Prostate gland (tissue), 2 donors: ENCODE results near the gene MSRB2. TPM values are rescaled to one million over a fixed set of nuclear protein-coding genes. Genes with fewer than 3 reads are reported as not detected.

ENCODE experiments used
- DNase-seq: peaks from one replicate; pipeline ENCODE4 v3.0.0-alpha.2; 2019; ENCODE audit warnings: low spot score
- H3K27ac ChIP-seq, 2 donors: fragments of 200-600 bp; sonication (generic); 2 replicates each; pipeline ENCODE4 v1.5.1; 2017 to 2019
- H3K27me3 ChIP-seq: fragments of 200-600 bp; sonication (generic); replicated peaks from 2 replicates; pipeline ENCODE4 v1.5.1; 2019; ENCODE audit not compliant: insufficient read depth
- H3K36me3 ChIP-seq, 2 donors: fragments of 200-600 bp; sonication (generic); 1 replicate in 1 of 2; 2 replicates in 1 of 2; pipeline versions ENCODE4 v1.5.1 to v1.8.1; 2017 to 2019
- H3K4me1 ChIP-seq: fragments of 200-600 bp; sonication (generic); replicated peaks from 2 replicates; pipeline ENCODE4 v1.5.1; 2019
- H3K4me3 ChIP-seq, 2 donors: fragments of 200-600 bp; sonication (generic); 2 replicates each; pipeline ENCODE4 v1.5.1; 2017 to 2019
- H3K9me3 ChIP-seq: fragments of 200-600 bp; sonication (generic); 2 replicates; pipeline ENCODE4 v1.5.1; 2017
- POLR2A ChIP-seq: fragments of 450-650 bp; IDR thresholded peaks from one replicate; pipeline ENCODE4 v1.6.1; 2016; ENCODE audit warnings: antibody characterized with exemption, mild to moderate bottlenecking
- POLR2AphosphoS5 ChIP-seq: sonication (generic); formaldehyde crosslinking; IDR thresholded peaks from one replicate; pipeline ENCODE4 v1.6.1; 2017; ENCODE audit warnings: antibody characterized with exemption
- WGBS: methylation state at CpG from one replicate; pipeline ENCODE4 v1.1.5; 2018; 5-methylcytosine and 5-hydroxymethylcytosine counted together
- intact Hi-C: fragments of 100-400 bp; cut with DNase I; formaldehyde crosslinking; loops from one replicate; pipeline ENCODE4 v1.14.2; 2022
- total RNA-seq, 2 donors: library from RNA; depleted of rRNA; stranded (reverse); fragments of >200 nt; gene quantifications; one replicate each; pipeline ENCODE4 v1.1.0, GENCODE V29; 2016
- TF ChIP-seq, protein P1 (sequence below), 4 experiments: fragments of 200-600 bp in 2 of 4; fragments of 450-650 bp in 2 of 4; sonication (generic) in 2 of 4; IDR thresholded peaks; 1 replicate in 3 of 4; 2 replicates in 1 of 4; pipeline ENCODE4 v1.5.1; 2016 to 2019; ENCODE audit warnings: antibody characterized with exemption in 4 of 4, mild to moderate bottlenecking in 2 of 4, moderate library complexity in 2 of 4

MSRB2 gene
- total RNA-seq, 2 donors from 2014 or later, result 21.2 to 24.5 TPM

DNA sequence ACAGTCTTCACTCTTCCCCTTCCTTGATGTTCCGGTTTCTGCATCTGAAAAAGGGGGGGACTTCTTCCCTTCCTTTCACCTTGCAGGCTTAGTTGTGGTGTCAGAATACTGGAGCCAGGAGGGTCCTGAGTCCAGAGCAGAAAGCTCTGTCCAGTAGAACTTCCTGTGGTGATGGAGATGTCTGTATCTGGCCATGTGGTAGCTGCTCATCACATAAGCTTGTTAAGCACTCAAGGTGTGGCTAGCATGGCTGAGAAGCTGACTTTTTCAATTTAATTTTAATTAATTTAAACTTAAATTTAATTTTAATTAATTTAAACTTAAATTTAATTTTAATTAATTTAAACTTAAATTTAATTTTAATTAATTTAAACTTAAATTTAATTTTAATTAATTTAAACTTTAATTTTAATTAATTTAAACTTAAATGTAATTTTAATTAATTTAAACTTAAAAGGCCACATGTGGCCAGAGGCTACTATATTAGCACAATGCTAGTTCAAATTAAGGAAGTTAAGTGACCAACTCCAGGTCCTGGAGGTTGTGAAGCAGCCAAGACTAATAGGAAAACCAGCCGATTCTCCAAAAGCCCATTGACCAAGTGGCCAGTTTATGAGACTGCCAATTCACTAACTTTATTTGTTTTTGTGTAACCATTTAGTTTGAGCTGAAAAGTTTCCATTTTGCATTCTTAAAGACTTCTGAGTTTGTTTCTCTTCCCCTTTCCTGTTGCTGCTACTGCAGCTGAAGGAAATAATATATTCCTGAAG is 16.3 kb downstream of the MSRB2 start:
- Histone ChIP-seq H3K27ac (no peak overlapping the region), H3K9me3 (no peaks in the 10 kb centered on the region), H3K4me3 (no peak overlapping the region), H3K36me3 (no peaks in the 10 kb centered on the region), H3K4me1 (no peaks in the 10 kb centered on the region), H3K27me3 (no peaks in the 10 kb centered on the region)
- DNase-seq, result no peak
- intact Hi-C loops, result no loop called here
- 65% methylated on average over 2 of the region's 2 CpGs for WGBS
- TF ChIP-seq POLR2AphosphoS5 (no peak), POLR2A (no peak)
- TF ChIP-seq, protein P1, sequence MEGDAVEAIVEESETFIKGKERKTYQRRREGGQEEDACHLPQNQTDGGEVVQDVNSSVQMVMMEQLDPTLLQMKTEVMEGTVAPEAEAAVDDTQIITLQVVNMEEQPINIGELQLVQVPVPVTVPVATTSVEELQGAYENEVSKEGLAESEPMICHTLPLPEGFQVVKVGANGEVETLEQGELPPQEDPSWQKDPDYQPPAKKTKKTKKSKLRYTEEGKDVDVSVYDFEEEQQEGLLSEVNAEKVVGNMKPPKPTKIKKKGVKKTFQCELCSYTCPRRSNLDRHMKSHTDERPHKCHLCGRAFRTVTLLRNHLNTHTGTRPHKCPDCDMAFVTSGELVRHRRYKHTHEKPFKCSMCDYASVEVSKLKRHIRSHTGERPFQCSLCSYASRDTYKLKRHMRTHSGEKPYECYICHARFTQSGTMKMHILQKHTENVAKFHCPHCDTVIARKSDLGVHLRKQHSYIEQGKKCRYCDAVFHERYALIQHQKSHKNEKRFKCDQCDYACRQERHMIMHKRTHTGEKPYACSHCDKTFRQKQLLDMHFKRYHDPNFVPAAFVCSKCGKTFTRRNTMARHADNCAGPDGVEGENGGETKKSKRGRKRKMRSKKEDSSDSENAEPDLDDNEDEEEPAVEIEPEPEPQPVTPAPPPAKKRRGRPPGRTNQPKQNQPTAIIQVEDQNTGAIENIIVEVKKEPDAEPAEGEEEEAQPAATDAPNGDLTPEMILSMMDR (IDR thresholded peaks at IDR 0.05), result no peak

DNA sequence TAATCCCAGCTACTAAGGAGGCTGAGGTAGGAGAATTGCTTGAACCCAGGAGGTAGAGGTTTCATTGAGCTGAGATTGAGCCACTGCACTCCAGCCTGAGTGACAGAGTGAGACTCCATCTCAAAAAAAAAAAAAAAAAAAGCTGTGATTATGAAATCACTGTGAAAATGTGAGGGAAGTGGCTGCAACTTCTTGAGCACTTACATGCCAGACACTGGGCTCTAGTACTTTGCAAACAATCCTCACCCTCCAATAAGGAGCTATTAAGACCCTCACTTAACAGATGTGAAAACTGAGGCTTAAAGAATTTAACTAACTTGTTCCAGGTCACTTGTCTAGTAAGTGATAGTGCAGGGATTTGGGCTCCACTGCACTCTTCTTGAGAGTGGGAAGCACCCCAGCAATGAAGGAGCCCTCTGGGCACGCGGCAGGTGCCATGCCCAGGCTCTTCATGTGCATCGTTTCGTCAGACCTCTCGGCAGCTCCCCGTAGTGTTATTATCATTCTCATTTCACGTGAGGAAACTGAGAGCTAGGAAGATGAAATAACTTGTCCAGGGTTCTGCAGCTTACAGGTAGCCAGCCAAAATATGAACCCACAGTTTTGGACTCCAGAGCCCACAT is 19.0 kb downstream of the MSRB2 start:
- Histone ChIP-seq H3K36me3 (no peaks in the 10 kb centered on the region), H3K27ac (no peak overlapping the region)
- WGBS, result 98% methylated on average over 7 of the region's 7 CpGs

DNA sequence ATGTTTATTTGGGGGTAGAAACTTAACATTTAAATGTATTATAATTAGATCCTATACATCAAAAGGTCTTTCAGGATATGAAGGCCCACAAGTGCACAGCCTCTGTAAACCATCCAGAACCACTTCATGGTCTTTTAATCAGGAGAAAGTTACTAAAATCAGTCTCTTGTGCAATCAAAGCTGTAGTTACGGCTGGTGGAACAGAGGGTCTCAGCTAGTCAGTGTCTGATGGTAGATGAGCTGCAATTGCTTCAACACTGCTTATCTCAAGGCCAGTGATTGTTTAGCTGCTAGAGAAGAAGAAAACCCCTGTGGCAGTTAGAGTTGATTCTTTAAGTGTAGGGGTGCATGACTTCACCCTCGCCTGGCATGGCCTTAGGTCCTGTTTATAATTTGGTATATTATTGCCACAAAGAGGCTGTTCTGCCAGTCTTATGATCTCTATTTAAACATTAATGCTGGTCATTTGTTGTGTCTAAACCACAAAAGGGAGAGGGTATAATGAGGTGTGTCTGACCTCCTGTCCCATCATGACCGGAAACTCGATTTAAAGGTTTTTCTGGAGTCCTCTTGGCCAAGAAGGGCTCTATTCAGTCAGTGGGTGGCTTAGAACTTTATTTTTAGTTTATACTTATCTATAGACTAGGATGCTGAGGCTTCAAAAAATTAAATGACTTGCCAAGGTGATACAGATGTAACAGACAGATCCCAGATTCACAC is 21.3 kb downstream of the MSRB2 start:
- Histone ChIP-seq H3K9me3 (no peaks in the 10 kb centered on the region), H3K4me3 (no peak overlapping the region), H3K36me3 (no peaks in the 10 kb centered on the region), H3K4me1 (no peaks in the 10 kb centered on the region), H3K27me3 (no peaks in the 10 kb centered on the region), H3K27ac (no peak overlapping the region)
- intact Hi-C loops, result no loop called here
- WGBS, result 80% methylated on average over 4 of the region's 4 CpGs
- no peak for DNase-seq
- TF ChIP-seq, protein P1 (IDR thresholded peaks at IDR 0.05), result no peak
- TF ChIP-seq POLR2A, result no peak
- TF ChIP-seq POLR2AphosphoS5, result no peak

More for the DNA sequence above, 19.0 kb downstream of the MSRB2 start:
- no peaks in the 10 kb centered on the region for H3K4me1 ChIP-seq
- TF ChIP-seq, protein P1 (IDR thresholded peaks at IDR 0.05), result no peak
- no peaks in the 10 kb centered on the region for H3K27me3 ChIP-seq
- DNase-seq, result no peak
- H3K4me3 ChIP-seq, result no peak overlapping the region
- intact Hi-C loops, result no loop called here
- H3K9me3 ChIP-seq, result no peaks in the 10 kb centered on the region

DNA sequence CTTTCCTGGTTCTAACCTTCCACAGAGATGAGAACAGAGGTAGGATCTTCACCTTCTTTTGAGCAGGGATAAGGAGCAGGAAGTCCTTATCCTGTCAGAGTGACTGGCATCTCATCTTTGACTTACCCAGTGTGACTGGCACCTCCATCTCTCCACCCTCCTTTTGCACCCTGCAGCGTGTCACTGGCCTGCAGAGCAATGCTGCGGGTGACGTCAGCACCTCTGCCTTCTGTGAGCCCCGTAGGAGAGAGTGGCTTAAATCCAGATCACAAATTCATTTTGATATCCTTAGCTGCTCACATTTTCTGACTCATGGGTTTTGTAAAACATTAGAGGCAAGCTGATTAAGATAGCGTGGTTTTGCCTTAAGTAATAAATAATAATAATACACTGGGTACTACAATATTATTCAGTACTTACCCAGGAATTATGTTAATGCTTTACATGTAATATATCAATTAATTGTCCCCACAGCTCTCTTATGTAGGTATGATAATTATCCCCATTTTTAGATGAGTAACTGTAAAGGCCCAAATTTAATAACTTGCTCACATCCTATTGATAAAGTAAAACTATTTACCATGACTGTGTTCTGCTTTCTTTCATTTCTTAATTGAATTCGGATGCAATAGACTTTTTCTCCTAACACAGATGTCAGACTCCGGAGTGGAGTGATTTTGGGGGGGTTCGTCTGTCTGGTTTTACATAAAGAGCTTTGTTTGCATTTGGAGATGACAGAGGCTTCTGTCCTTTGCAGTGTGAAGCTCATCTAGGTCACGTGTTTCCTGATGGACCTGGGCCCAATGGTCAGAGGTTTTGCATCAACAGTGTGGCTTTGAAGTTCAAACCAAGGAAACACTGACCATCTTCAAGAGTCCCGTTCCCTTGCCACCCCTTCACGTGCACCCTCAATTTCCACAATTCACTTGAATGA is 24.9 kb downstream of the MSRB2 start:
- TF ChIP-seq, protein P1 (IDR thresholded peaks at IDR 0.05), result no peak
- TF ChIP-seq POLR2AphosphoS5 (no peak), POLR2A (no peak)
- Histone ChIP-seq H3K4me3 (no peak overlapping the region), H3K27me3 (no peaks in the 10 kb centered on the region), H3K9me3 (no peaks in the 10 kb centered on the region), H3K27ac (no peak overlapping the region), H3K4me1 (no peaks in the 10 kb centered on the region), H3K36me3 (no peaks in the 10 kb centered on the region)
- DNase-seq, result no peak
- 81% methylated on average over 11 of the region's 11 CpGs for WGBS
- intact Hi-C loops, result no loop called here
